ENCODE data around the gene DNHD1.
A peak's percentile ranks its signal among the peaks of the same experiment; 100 is the strongest.

Gene DNHD1

GRCh38 chr11:6611092-6611962, 114.2 kb downstream of the DNHD1 start:
- peak; percentile 18 to 26 for DNase-seq (ENCODE audit: low spot score in 2 of 2)
- H3K4me3 Mint-ChIP-seq = no peak overlapping the region
- H3K27ac Mint-ChIP-seq (ENCODE audit: low read depth) = no peak overlapping the region
- no peaks in the 10 kb centered on the region for H3K9me3 Mint-ChIP-seq
- peak; percentile 7 for ATAC-seq (replicated peaks; ENCODE audit: extremely low read depth, poor library complexity, severe bottlenecking)
- H3K4me1 Mint-ChIP-seq = peaks cover 28% of the 10 kb centered on the region
- peaks cover 29% of the 10 kb centered on the region for H3K36me3 Mint-ChIP-seq (ENCODE audit: insufficient read depth)
- no peaks in the 10 kb centered on the region for H3K27me3 Mint-ChIP-seq

GRCh38 chr11:6611963-6612212, 114.8 kb downstream of the DNHD1 start:
- Mint-ChIP-seq H3K27me3 (no peaks in the 10 kb centered on the region), H3K4me3 (no peak overlapping the region), H3K27ac (ENCODE audit: low read depth) (no peak overlapping the region), H3K9me3 (no peaks in the 10 kb centered on the region), H3K4me1 (peaks cover 27% of the 10 kb centered on the region), H3K36me3 (ENCODE audit: insufficient read depth) (peaks cover 29% of the 10 kb centered on the region)
- no peak for ATAC-seq (replicated peaks; ENCODE audit: extremely low read depth, poor library complexity, severe bottlenecking)
- no peak for DNase-seq (ENCODE audit: low spot score in 2 of 2)

- Mint-ChIP-seq H3K36me3 (ENCODE audit: insufficient read depth) (peaks cover 29% of the 10 kb centered on the region), H3K27ac (ENCODE audit: low read depth) (no peak within 1 kb of the TSS), H3K27me3 (no peaks in the 10 kb centered on the region), H3K9me3 (no peaks in the 10 kb centered on the region), H3K4me3 (no peak within 1 kb of the TSS), H3K4me1 (peaks cover 24% of the 10 kb centered on the region)
- DNase-seq (ENCODE audit: low spot score in 2 of 2) (peak; percentile 91), ATAC-seq (replicated peaks; ENCODE audit: extremely low read depth, poor library complexity, severe bottlenecking) (peak; percentile 88)
Observed at GRCh38 chr11:6612213-6613041, 115.3 kb downstream of the DNHD1 start, which contains the start of gene TAF10. TAF10 (minus strand) TSS chr11:6612216; CDS start chr11:6612189, 27 bp downstream.

GRCh38 chr11:6613496-6613895, 116.4 kb downstream of the DNHD1 start:
- DNase-seq (ENCODE audit: low spot score in 2 of 2) = no peak
- H3K4me1 Mint-ChIP-seq = peaks cover 21% of the 10 kb centered on the region
- no peak overlapping the region for H3K27ac Mint-ChIP-seq (ENCODE audit: low read depth)
- ATAC-seq (replicated peaks; ENCODE audit: extremely low read depth, poor library complexity, severe bottlenecking) = no peak
- H3K4me3 Mint-ChIP-seq = no peak overlapping the region
- H3K9me3 Mint-ChIP-seq = no peaks in the 10 kb centered on the region
- H3K27me3 Mint-ChIP-seq = no peaks in the 10 kb centered on the region
- H3K36me3 Mint-ChIP-seq (ENCODE audit: insufficient read depth) = peaks cover 28% of the 10 kb centered on the region

- H3K36me3 Mint-ChIP-seq (ENCODE audit: insufficient read depth) = peaks cover 19% of the 10 kb centered on the region
- DNase-seq (ENCODE audit: low spot score in 2 of 2) = no peak
- no peak overlapping the region for H3K4me3 Mint-ChIP-seq
- H3K9me3 Mint-ChIP-seq = no peaks in the 10 kb centered on the region
- H3K4me1 Mint-ChIP-seq = peaks cover 21% of the 10 kb centered on the region
- H3K27ac Mint-ChIP-seq (ENCODE audit: low read depth) = no peak overlapping the region
- H3K27me3 Mint-ChIP-seq = no peaks in the 10 kb centered on the region
- ATAC-seq (replicated peaks; ENCODE audit: extremely low read depth, poor library complexity, severe bottlenecking) = no peak
Observed at GRCh38 chr11:6614446-6614845, 117.4 kb downstream of the DNHD1 start.

- DNase-seq (ENCODE audit: low spot score in 2 of 2) (no peak), ATAC-seq (replicated peaks; ENCODE audit: extremely low read depth, poor library complexity, severe bottlenecking) (no peak)
- Mint-ChIP-seq H3K36me3 (ENCODE audit: insufficient read depth) (peaks cover 13% of the 10 kb centered on the region), H3K27ac (ENCODE audit: low read depth) (no peak overlapping the region), H3K4me1 (peaks cover 21% of the 10 kb centered on the region), H3K4me3 (no peak overlapping the region), H3K9me3 (no peaks in the 10 kb centered on the region), H3K27me3 (no peaks in the 10 kb centered on the region)
Observed at GRCh38 chr11:6615046-6615445, 118.0 kb downstream of the DNHD1 start.

GRCh38 chr11:6615882-6616585, 119.0 kb downstream of the DNHD1 start:
- H3K27me3 Mint-ChIP-seq = no peaks in the 10 kb centered on the region
- DNase-seq (ENCODE audit: low spot score in 2 of 2) (no peak), ATAC-seq (replicated peaks; ENCODE audit: extremely low read depth, poor library complexity, severe bottlenecking) (no peak)
- peaks cover 18% of the 10 kb centered on the region for H3K4me1 Mint-ChIP-seq
- H3K27ac Mint-ChIP-seq (ENCODE audit: low read depth) = no peak overlapping the region
- H3K4me3 Mint-ChIP-seq = peak overlapping the region; percentile 9
- no peaks in the 10 kb centered on the region for H3K9me3 Mint-ChIP-seq
- H3K36me3 Mint-ChIP-seq (ENCODE audit: insufficient read depth) = peaks cover 9% of the 10 kb centered on the region

GRCh38 chr11:6616596-6617250, 119.6 kb downstream of the DNHD1 start:
- DNase-seq (ENCODE audit: low spot score in 2 of 2) (no peak), ATAC-seq (replicated peaks; ENCODE audit: extremely low read depth, poor library complexity, severe bottlenecking) (no peak)
- peak overlapping the region; percentile 41 for H3K4me3 Mint-ChIP-seq
- no peaks in the 10 kb centered on the region for H3K9me3 Mint-ChIP-seq
- H3K27me3 Mint-ChIP-seq = no peaks in the 10 kb centered on the region
- peaks cover 7% of the 10 kb centered on the region for H3K36me3 Mint-ChIP-seq (ENCODE audit: insufficient read depth)
- H3K27ac Mint-ChIP-seq (ENCODE audit: low read depth) = no peak overlapping the region
- H3K4me1 Mint-ChIP-seq = peaks cover 13% of the 10 kb centered on the region

GRCh38 chr11:6617315-6617781, 120.3 kb downstream of the DNHD1 start:
- Mint-ChIP-seq H3K27ac (ENCODE audit: low read depth) (no peak overlapping the region), H3K27me3 (no peaks in the 10 kb centered on the region), H3K36me3 (ENCODE audit: insufficient read depth) (peaks cover 8% of the 10 kb centered on the region), H3K4me1 (peaks cover 13% of the 10 kb centered on the region), H3K9me3 (no peaks in the 10 kb centered on the region), H3K4me3 (no peak overlapping the region)
- DNase-seq (ENCODE audit: low spot score in 2 of 2) (no peak), ATAC-seq (replicated peaks; ENCODE audit: extremely low read depth, poor library complexity, severe bottlenecking) (no peak)

GRCh38 chr11:6618117-6619003, 121.3 kb downstream of the DNHD1 start:
- peak in 1 of 2 donors; percentile 44 for DNase-seq (ENCODE audit: low spot score in 2 of 2)
- H3K4me3 Mint-ChIP-seq = no peak overlapping the region
- H3K36me3 Mint-ChIP-seq (ENCODE audit: insufficient read depth) = peaks cover 8% of the 10 kb centered on the region
- no peak overlapping the region for H3K27ac Mint-ChIP-seq (ENCODE audit: low read depth)
- H3K4me1 Mint-ChIP-seq = peaks cover 13% of the 10 kb centered on the region
- peak; percentile 68 for ATAC-seq (replicated peaks; ENCODE audit: extremely low read depth, poor library complexity, severe bottlenecking)
- H3K9me3 Mint-ChIP-seq = no peaks in the 10 kb centered on the region
- H3K27me3 Mint-ChIP-seq = no peaks in the 10 kb centered on the region

- Mint-ChIP-seq H3K4me1 (peaks cover 13% of the 10 kb centered on the region), H3K27ac (ENCODE audit: low read depth) (no peak within 1 kb of the TSS), H3K36me3 (ENCODE audit: insufficient read depth) (peaks cover 8% of the 10 kb centered on the region), H3K27me3 (no peaks in the 10 kb centered on the region), H3K9me3 (no peaks in the 10 kb centered on the region), H3K4me3 (no peak within 1 kb of the TSS)
- ATAC-seq (replicated peaks; ENCODE audit: extremely low read depth, poor library complexity, severe bottlenecking) = peak; percentile 95
- peak; percentile 88 to 90 for DNase-seq (ENCODE audit: low spot score in 2 of 2)
Observed at GRCh38 chr11:6619004-6619745, 122.1 kb downstream of the DNHD1 start, which contains the start of gene TPP1. TPP1 (minus strand) TSS chr11:6619422; CDS start chr11:6619400, 22 bp downstream.
